HFFc6 (cell line): ENCODE measurements around the gene KAT2B. TPM values are rescaled to one million over a fixed set of nuclear protein-coding genes. Genes with fewer than 3 reads are reported as not detected.

Experiments used
- DNase-seq: peaks from one replicate; pipeline ENCODE4 v3.0.0-alpha.2; 2018
- H3K27ac Mint-ChIP-seq: 2 replicates; pipeline ENCODE4 v1.8.0; 2020; ENCODE audit warnings: mild to moderate bottlenecking, mixed read lengths
- H3K27me3 Mint-ChIP-seq: 2 replicates; pipeline ENCODE4 v1.8.0; 2021; ENCODE audit warnings: mild to moderate bottlenecking, moderate library complexity, mixed read lengths; ENCODE audit not compliant: insufficient read depth
- H3K36me3 Mint-ChIP-seq: 2 replicates; pipeline ENCODE4 v1.8.0; 2021; ENCODE audit warnings: low read depth, mixed read lengths
- H3K4me1 Mint-ChIP-seq: 2 replicates; pipeline ENCODE4 v1.8.0; 2020; ENCODE audit warnings: low read depth, mixed read lengths
- H3K4me3 Mint-ChIP-seq: 2 replicates; pipeline ENCODE4 v1.8.0; 2020; ENCODE audit warnings: mild to moderate bottlenecking, moderate library complexity, mixed read lengths
- H3K9me3 Mint-ChIP-seq: 2 replicates; pipeline ENCODE4 v1.8.0; 2020; ENCODE audit warnings: mild to moderate bottlenecking, mixed read lengths
- total RNA-seq, 6 experiments: library from RNA; stranded (reverse); fragmentation: NEBNext Ultra II Directional; extraction: Animal tissue kit (Norgen Biotek cat#: 25700); gene quantifications; 2 replicates in 1 of 6; 3 replicates in 5 of 6; pipeline ENCODE4 v1.2.3, GENCODE V29; 2021
- TF ChIP-seq, protein P1 (sequence below): fragments of 200-600 bp; sonication (generic); IDR thresholded peaks from 2 replicates; pipeline ENCODE4 v1.5.0; 2021; ENCODE audit warnings: antibody characterized with exemption, mild to moderate bottlenecking

The KAT2B gene
- total RNA-seq, 6 experiments from 2014 or later, result 8.3 to 17.3 (median 12.5) TPM

DNA sequence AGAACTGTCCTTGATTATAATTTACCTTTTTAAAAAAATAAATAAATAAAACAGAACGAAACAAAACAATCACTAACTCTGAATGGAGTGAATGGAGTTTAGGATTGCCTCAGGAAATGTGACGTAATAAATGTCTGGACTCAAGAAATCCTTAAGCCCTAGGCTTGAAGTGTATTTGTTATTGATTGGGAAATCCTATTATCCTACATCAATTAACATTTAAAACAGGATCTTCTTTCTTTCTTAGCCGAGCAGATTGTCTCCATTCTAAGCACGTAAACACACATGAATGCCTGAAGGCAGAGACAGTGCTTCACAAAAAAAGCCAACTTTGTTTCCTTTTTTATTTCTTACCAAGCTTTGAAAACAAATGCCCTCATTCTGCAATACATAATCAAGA, 33.4 kb downstream of the KAT2B start:
- H3K4me3 Mint-ChIP-seq, result no peak overlapping the region

DNA sequence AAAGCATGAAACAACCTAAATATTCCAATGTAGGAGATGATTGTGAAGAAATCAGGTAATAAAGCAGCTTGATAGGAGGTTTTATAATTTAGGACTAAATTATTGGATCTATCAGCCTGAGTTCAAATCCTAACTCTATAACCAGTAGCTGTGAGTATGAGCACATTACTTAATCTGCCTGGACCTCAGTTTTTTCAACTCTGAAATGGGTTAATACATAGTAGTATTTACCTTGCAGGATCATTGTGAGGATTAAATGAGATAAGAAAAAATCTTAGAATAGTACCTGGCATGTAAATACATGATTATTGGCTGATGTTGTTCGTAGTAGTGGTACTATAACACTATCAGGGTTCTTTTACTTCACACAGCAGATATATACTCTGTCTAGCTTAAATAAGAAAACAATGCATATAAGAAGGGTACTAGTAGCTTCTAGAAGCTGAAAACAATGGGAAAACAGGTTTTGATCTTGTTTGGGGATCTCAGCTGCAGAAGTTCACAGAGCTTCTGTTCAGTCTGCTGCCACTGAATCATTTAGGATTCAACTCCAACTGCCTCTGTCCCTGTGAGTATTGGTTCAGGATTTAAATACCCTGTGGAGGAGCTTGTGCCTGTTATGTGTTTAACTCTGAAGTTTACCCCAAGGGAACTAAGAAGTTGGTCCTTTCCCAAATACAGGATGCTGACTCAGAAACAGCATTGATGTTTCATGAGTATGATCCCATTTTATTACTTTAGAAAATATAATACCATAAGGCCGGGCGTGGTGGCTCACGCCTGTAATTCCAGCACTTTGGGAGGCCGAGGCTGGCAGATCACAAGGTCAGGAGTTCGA, 34.2 kb downstream of the KAT2B start:
- Mint-ChIP-seq H3K4me3 (no peak overlapping the region), H3K9me3 (no peaks in the 10 kb centered on the region), H3K27ac (peak overlapping the region; percentile 48; the same call in 1 of the 2 replicates), H3K27me3 (no peaks in the 10 kb centered on the region), H3K4me1 (peaks cover 23% of the 10 kb centered on the region), H3K36me3 (no peaks in the 10 kb centered on the region)
- DNase-seq, result peak; percentile 39
- TF ChIP-seq, protein P1, sequence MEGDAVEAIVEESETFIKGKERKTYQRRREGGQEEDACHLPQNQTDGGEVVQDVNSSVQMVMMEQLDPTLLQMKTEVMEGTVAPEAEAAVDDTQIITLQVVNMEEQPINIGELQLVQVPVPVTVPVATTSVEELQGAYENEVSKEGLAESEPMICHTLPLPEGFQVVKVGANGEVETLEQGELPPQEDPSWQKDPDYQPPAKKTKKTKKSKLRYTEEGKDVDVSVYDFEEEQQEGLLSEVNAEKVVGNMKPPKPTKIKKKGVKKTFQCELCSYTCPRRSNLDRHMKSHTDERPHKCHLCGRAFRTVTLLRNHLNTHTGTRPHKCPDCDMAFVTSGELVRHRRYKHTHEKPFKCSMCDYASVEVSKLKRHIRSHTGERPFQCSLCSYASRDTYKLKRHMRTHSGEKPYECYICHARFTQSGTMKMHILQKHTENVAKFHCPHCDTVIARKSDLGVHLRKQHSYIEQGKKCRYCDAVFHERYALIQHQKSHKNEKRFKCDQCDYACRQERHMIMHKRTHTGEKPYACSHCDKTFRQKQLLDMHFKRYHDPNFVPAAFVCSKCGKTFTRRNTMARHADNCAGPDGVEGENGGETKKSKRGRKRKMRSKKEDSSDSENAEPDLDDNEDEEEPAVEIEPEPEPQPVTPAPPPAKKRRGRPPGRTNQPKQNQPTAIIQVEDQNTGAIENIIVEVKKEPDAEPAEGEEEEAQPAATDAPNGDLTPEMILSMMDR, result no peak

More for the DNA sequence above, 33.4 kb downstream of the KAT2B start:
- no peak for DNase-seq
- Mint-ChIP-seq H3K27ac (no peak overlapping the region), H3K4me1 (peaks cover 23% of the 10 kb centered on the region), H3K27me3 (no peaks in the 10 kb centered on the region), H3K9me3 (no peaks in the 10 kb centered on the region), H3K36me3 (no peaks in the 10 kb centered on the region)
- TF ChIP-seq, protein P1, result no peak

DNA sequence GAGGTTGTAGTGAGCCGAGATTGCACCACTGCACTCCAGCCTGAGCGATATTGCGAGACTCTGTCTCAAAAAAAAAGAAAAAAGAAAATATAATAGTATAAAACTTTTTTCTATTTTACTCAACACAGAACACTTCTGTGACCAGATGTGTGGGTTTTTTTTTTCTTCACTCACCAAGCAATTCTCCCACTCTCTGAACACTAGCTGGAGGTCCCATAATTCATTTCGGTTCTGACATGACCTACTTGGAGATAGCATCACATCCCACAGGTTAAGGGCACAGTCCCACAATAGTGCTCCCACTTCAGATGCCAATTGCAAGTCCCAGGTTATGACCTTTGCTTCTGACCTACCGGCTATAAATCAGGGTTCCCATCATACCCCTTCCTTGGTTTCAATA, 35.0 kb downstream of the KAT2B start:
- no peaks in the 10 kb centered on the region for H3K9me3 Mint-ChIP-seq
- TF ChIP-seq, protein P1, result no peak
- no peak for DNase-seq
- H3K36me3 Mint-ChIP-seq, result no peaks in the 10 kb centered on the region
- no peak overlapping the region for H3K27ac Mint-ChIP-seq
- H3K27me3 Mint-ChIP-seq, result no peaks in the 10 kb centered on the region
- peaks cover 23% of the 10 kb centered on the region for H3K4me1 Mint-ChIP-seq
- no peak overlapping the region for H3K4me3 Mint-ChIP-seq

DNA sequence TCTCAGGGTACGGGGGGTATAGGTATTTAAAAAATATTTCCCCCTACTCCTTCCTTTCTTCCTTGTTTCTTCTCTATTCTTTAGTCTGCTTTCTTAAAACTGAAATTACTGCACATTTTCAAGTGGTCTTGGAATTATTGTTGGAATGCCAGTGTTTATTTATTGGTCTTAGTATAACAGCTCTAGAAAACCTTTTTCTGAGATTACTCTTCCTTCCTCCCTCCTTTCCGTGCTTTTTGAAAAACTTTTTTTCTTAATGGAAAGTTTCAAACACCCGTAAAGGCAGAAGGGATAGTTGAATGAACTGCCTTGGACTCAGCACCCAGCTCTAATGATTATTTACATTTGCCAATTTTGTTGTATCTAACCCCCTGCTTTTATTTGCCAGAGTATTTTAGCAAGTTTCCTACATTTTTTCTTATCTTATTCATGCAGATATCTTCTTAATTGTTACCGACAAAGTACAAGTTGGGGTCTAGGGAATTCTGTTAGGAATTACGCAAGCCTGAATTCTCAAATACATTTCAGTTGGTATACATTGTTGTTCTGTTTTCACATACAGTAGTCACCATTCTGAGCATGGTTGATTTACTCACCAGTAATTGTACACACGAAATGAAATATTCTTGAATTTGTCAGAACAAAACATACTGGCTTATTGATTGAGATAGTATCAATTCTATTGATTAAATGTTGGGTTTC, 36.2 kb downstream of the KAT2B start:
- DNase-seq, result no peak
- no peaks in the 10 kb centered on the region for H3K9me3 Mint-ChIP-seq
- no peak overlapping the region for H3K4me3 Mint-ChIP-seq
- no peak overlapping the region for H3K27ac Mint-ChIP-seq
- TF ChIP-seq, protein P1, result no peak
- H3K27me3 Mint-ChIP-seq, result no peaks in the 10 kb centered on the region; the same call in 1 of the 2 replicates
- no peaks in the 10 kb centered on the region for H3K36me3 Mint-ChIP-seq
- H3K4me1 Mint-ChIP-seq, result peaks cover 23% of the 10 kb centered on the region

DNA sequence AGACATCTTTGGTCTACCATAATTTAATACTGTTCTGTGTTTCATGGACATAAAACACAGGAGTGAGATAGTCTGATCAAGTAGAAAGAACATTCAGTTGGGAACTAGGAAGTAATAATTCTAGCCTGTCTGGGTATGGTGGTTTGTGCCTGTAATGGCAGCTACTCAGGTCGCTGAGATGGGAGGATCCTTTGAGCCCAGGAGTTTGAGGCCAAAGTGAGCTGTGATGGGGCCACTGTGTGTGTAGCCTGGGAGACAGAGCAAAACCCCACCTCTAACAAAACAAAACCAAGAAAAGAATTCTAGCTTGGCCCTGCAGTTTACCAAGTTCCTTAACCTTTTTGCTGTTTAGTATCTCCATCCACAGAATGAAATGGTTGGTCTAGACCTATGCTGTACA, 36.8 kb downstream of the KAT2B start:
- Mint-ChIP-seq H3K4me1 (peaks cover 23% of the 10 kb centered on the region), H3K4me3 (no peak overlapping the region), H3K27me3 (no peaks in the 10 kb centered on the region; the same call in 1 of the 2 replicates), H3K27ac (no peak overlapping the region), H3K36me3 (no peaks in the 10 kb centered on the region), H3K9me3 (no peaks in the 10 kb centered on the region)
- TF ChIP-seq, protein P1, result no peak
- no peak for DNase-seq
